CD4-positive, alpha-beta T cell treated with Interleukin-6 at 100 ng/mL for 8 hours (primary cell): ENCODE measurements around the gene FBXO44.

ENCODE experiments used
- DNase-seq: peaks from one replicate; pipeline ENCODE4 v3.0.0-alpha.2; 2020; ENCODE audit warnings: mixed read lengths, low spot score

The FBXO44 gene

DNA sequence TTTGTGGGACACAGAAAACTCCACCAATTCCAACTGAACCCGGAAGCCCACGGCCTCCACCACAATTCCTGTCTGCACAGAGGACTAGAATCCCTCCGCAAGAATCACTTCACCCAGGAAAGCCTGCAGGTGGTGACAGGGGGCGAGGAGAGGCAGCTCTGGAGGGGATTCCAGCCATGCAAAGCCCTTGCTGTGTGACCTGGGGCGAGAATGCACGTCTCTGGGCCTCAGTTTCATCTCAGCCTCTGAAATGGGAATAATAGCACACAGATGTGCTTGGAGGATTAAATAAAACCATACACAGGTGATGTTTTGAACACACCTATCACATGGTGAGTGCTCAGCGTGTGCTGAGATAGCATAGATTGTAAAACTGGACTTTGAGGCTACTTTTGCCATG, 14.6 kb upstream of the FBXO44 start:
- DNase-seq = no peak

DNA sequence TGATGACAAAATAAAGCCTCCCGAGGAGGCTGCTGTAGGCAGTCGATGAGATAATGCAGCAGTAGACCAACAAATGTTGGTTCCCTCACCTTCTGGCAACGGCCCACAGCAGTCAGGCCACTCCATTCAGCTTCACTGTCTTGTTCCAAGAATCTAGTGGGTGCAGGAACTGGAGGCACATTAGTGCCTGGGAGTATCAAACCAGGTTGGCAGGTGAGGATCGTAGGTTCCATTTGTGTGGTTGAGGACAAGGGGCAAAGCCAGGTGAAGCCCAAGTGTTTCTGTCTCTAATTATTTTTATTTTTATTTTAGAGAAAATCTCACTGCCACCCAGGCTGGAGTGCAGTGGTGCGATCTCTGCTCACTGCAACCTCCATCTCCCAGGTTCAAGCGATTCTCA, 13.7 kb upstream of the FBXO44 start:
- no peak for DNase-seq

DNA sequence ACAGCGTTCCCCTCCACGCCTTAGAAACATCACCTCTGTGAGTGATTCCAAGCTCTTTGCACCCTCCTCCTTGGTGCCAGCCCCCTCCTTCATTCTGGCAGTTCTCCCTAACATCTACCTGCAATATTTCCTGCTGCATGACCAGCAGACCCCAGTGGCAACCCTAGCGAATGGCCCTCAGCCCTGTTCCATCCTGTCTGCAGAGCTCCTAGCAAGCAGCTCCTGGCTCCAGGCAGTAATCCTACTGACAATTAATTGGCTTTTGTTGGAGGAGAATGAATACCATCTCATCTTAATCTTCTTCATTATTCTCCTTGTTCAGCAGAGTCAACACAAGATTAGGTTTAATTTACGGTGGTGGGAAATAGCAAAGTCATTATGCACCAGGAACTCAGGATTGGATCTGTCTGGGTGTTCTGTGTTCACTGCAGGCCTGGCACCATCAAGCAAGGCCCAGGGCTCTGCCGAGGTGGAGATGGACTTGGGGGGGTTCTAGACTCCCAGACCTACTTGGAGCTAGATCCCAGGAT, 12.8 kb upstream of the FBXO44 start:
- no peak for DNase-seq

DNA sequence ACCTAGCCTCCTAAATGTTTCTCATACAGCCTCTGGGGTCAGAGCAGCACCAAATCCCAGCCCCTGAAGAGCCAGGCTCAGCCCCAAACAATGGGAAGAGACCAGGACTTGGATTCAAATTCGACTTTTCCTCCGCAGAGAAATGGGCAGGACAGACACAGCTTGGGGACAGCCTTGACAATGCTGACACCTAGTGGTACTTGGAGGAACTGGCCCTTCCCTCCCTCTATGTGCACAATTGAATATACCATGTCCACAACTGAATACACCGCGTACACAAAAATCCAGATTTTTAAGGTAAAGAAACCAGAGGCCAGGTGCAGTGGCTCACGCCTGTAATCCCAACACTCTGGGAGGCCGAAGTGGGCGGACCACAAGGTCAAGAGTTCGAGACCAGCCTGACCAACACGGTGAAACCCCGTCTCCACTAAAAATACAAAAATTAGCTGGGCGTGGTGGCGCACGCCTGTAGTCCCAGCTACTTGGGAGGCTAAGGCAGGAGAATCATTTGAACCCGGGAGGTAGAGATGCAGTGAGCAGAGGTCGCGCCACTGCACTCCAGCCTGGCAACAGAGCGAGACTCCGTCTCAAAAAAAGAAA, 12.2 kb upstream of the FBXO44 start:
- DNase-seq = peak; percentile 61

DNA sequence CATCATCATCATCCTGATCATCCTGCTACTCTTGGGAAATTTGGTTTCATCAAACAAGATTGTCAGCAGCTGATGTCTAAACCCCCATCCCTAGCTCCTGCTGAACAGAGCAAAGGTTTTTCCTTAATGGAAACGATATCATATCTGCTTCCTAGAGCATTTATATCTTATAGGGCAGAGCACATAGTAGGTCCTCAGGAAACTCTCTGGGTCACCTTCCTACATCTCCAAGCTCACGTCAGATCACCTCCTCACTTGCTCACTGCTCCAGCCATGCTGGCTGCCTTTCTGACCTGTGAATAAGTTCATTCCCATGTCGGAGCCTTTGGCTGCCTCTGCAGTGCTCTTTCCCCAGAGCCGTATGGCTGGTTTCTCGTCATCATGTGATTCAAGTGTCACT, 10.9 kb upstream of the FBXO44 start:
- no peak for DNase-seq

DNA sequence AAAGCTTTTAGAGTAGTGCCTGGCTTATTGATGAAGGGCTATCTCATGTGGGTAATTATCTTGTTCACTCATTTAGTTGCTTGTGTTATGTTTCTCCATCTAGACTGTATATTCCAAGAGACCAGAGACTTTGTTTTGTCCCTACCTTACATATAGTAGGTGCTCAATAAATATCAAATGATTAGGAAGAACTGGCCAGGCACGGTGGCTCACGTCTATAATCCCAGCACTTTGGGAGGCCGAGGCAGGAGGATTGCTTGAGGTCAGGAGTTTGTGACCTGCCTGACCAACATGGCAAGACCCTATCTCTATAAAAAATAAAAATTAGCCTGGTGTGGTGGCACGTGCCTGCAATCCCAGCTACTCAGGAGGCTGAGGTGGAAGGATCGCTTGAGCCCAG, 9.4 kb upstream of the FBXO44 start:
- DNase-seq = no peak

DNA sequence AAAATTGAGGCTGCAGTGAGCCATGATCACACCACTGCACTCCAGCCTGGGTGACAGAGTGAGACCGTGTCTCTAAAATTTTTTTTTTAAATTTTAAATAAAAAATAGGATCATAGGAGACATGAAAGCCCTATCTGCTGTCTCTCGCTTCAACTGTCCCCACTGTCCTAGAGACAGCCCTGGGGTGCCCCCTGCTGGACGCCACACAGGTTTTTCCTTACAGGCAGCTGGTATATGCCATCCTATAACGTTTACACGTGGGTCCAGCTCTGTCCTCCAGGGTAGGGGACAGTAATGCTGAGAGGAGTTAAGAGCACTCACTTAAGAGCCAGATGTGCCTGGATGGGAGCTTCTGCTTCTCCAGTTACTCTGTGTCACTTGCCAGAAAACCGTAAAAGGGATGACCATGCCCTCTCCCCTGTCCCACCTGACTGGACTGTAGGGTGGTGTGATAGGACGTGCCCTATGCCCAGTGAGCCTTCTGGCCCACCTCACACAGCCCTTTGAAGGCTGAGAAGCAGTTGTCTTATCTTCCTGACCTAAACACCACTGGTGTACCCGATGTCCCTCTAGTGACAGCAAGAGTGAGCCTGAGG, 8.9 kb upstream of the FBXO44 start:
- peak; percentile 79 for DNase-seq

DNA sequence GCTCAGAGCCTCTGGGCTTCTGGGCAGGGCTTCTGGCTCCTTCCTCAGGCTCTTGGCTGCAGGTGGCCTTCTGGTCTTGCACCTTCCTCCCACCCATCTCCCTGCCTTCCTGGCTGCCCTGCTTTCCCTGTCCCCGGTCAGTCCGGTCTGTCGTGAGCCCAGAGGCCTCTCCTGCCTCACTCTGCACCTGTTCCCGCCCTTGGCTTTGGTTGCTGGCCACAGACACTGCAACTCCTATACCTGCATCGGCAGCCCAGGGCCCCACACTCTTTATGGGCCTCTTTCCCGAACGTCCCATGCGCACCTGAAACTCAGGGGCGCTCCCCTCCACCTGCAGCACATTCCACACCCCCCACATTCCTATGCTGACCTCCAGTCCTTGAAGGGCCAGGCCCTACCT, 8.4 kb upstream of the FBXO44 start:
- no peak for DNase-seq

DNA sequence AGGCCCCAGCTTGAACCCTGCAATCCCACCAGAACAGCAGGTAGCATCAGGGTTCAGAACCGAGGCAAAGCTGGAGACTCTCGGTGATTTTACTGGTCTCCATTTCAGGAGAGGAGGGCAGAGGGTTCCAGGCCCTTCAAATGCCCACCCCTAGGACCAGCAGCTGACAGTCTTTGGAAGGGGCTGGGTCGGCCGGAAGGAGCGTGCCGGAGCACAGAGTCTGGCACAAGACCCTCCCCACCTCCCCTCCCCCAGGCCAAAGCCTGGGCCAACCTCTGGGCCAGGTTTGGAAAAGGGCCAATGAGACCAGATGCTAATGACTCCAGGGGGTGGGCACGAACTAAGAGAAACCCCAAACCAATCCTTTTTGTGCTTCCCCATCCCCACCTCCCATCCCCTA, 7.3 kb upstream of the FBXO44 start:
- no peak for DNase-seq

DNA sequence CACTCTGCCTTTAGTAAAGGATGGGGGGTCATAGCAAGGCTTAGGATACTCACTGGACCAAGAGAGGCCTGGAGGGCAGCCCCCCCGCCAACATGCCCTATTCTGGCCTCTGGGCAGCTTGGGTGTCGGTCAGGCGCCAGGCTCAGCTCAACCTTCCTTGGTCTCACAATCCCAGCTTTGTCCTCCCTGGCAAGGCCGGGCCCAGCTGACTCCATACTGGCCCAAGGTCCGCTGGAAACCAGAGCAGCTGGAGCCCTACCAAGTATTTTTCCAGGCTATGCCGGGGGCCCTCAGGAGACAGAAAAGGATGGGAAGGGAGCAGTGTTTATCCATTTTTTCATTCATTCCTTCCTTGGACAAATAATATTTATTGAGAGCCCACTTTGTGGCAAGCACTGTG, 6.6 kb upstream of the FBXO44 start:
- no peak for DNase-seq

DNA sequence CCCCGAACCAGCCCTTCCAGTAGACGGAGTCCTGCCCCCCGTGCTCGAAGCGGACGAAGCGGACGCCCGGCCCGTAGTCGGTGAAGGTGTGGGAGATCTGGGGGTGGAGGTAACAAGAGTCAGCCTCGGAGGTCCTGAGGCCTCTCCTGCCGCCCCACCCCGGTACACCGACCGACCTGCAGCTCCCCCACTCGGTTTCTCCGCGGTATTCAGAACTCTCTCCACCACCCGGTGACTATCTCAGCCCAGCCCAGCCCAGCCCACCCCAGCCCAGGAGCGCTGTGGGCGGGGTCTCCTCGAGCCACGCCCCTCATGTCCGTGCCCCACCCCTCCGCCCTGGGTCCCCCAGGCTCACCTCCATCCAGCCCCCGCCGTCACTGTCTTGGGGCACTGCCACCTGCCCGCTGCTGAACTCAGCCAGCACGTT, 5.9 kb upstream of the FBXO44 start:
- peak; percentile 33 for DNase-seq

DNA sequence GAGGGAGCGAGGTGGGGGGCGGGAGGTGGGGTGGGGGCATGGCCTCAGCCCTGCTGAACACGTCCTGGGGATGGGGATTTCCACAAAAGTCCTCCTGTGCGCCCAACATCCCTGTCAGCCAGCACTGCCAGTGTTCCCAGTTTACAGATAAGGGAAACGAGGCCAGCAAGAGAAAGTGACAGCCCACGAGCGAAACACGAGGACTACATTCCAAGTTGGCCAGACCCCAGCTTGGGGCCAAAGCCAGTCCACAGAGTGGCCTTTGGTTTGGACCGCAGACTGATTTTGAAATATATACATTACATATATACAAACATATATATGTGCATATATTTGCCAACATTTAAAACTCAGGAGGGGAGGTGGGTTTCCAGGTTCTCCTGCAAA, 5.4 kb upstream of the FBXO44 start:
- DNase-seq = no peak

DNA sequence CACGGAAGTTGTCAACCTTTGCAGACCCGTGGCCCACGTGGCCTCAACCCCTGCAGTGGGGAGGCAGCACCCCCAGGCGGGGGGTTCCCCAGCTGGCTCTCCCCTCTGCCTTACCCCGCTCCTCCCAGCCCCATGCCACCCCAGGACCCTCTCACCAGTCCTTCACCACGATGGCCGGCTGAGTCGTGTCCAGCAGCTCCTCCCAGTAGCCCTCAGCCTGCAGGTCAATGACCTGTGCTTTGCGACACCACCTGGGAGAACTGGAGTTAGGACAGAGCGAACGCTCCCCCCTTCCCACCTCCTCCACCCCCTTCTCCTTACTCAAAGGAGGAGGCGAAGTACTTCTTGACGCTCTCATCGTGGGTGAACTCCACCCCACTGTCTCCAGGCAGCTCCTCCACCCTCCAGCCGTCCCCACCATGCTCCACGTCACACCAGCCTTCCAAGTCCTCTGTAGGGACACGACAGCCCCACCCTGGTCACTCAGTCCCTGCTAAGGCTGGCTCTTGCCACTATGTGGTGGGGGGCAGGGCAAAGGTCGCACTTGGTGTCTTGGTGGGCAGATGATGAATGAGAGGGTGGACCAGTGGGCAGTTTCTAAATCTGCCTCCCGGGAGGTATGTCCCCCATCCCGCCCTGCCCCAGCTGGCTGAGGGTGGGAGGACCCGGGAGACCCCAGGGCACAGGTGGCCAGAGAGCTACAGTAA, 4.9 kb upstream of the FBXO44 start:
- DNase-seq = no peak

DNA sequence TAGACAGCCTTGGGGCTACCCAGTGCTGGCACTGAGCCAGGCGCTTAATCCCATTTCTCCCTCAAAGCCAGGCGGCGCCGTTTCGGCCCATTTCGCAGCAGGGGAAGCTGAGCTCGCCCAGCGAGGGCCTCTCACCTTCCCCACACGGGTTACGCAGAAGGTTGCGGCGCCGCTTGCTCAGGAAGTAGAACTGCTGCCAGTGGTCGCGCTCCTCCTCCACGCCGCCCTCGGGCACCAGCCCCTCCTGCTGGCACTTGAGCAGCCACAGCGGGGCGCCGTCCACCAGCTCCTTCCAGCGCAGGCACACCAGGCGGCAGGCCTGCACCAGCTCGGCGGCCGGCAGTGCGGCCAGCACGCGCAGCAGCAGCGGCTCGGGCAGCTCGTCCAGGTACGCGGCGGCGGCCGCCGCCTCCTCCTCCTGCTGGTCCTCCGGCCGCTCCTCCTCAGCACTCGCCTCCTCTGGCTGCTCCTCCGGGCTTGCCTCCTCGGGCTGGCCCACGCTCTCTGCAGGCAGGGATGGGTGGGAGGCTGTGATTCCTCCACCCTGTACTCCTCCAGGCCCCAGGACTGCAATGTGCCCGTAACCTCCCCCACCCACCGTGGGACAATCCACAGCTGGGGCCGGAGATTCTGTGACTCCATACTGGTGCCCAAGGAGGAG, 4.2 kb upstream of the FBXO44 start:
- peak; percentile 78 for DNase-seq

DNA sequence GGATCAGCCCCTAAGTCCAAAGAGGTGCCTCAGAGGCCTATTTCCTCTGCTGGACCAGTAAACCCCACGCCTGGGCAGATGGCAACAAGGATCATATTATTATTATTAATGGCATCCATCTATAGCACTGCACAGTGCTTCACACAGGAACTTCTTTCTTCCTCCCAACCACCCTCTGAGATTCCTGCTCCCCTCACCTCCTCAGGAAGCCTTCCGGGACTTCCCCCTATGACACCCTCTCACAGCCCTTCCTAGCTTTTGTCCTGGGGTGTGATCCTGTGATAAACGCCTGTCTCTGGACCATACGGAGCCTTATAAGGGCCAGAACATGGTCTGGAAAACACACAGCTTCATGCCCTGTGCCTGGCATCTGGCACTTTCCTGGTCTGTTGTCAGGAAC, 3.7 kb upstream of the FBXO44 start:
- no peak for DNase-seq

DNA sequence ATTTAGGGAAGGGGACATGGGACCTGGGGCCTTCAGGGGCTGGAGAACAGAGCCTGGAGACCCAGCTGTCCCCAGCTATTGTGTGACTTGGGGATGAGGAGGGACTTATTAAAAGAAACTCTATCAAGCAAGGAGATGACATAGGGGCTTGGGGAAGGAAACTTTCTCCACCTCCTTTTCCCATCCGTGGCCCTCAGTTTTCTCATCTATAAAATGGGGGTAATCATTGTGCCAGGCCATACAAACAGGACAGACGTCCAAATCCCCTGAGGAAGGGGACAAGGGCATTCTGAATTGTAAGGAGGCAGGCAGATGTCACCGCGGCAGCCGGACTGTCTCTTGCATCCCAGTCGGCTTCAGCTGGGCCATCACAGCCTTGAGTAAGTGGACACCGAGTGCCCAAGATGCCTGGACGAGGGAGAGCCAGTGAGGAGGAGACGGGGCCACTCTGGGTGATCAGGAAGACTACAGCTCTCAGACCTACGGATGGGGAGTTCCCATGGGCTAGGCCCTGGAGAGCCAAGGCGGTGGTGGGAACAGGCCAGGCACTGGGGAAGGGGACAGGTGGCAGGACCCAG, 2.4 kb upstream of the FBXO44 start:
- no peak for DNase-seq

DNA sequence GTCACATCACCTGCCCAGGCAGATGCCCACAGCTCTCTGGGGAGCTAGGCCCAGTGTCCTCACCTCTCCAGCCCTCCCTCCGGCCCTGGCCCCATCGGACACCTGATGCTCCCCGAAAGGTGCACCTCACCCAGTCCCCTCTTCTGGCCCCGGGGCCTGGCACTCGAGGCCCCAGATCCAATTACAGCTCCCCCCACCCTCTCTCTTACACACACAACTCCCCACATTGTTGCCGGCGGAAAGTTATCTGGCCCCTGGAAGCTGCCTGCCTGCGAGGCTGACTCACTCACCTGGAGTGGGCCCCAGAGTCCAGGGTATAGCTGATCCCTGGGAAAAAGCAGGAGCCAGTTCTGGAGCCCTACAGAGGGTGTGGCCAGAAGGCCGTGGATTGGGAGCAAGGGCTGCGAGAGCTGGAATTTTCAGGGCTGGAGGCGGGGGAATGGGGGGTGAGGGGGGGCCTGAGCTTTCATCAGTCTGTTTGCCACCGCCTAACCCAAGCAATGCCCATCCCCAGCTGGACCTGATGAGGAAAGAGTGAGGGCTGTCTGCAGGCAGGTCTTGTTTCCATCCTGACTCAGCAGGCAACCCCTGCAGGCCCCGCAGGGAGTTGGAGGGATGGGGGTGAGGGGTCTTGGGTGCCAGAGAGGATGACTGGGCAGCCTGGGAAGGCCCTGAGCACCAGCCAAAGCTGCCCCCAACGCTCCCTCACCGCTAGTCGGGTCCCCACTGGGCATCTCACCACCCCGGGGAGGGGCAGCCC, 1.4 kb upstream of the FBXO44 start:
- no peak for DNase-seq

DNA sequence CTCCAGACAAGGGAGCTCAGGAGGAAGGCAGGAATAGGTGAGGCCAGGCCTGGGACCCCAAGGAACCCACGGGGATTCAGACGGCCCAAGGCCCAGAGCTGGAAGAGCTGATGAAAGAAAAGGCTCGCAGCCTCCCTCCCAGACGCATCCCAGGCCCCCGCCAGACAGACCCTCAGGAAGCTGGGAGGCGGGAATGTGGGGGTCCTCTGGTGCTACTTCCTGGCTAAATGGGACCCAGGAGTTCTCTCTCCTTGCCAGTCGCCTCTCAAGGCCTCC, 878 bp upstream of the FBXO44 start:
- no peak for DNase-seq

DNA sequence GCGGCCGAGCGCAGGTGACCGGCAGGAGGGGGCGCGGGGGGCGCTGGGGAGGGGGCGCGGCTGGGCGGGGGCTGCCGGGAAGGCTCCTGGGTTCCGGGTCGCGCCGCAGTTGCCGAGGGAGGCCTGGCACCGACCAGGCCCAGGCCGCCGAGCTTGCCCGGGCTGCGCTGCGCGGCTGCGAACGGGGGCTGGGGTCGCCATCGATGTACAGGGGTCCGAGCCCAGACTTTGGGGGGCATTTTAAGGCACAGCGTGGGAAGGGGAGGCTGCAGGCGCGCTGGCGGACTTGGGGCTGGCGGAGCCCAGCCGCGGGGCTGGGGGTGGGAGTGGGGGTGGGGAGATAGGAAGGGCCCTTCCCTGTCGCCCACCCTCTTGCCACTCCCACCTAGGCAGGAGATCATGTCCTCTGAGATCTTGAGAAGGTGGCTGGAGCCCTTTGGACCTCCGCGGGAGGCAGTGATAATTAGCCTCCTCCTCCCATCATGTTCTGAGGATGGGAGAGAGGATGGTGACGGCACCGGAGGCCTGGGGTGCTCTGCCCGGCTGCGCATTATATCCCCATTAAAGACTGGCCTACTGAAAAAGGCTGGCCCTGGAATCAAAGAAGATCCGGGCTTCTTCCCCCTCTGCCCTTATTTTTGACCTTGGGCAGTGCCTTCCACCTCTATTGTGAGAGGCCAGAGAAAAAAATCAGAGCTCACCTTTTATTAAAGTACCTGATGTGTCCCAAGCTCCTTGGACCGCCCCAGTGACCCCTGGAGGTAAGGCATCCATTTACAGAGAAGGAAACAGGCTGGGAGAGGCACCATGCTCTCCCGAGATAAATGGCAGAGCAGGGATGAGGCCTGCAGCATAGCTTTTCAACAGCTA, 497 bp downstream of the FBXO44 start:
- DNase-seq = no peak

DNA sequence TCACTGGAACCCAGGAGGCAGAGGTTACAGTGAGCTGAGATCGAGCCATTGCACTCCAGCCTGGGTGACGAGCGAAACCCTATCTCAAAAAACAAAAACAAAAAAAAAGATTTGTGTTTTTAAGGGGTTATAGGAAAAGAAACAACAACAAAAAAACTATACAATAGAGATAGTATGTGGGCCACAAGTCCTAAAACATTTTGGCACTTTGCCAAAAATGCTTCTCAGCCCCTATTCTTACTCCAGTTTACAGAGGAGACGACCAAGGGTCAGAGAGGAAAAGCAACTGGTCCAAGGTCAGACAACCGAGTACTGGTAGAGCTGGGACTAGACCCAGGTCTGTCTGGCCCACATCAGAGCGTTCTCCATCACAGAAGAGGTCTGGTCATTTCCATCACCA, 3.0 kb downstream of the FBXO44 start:
- no peak for DNase-seq

DNA sequence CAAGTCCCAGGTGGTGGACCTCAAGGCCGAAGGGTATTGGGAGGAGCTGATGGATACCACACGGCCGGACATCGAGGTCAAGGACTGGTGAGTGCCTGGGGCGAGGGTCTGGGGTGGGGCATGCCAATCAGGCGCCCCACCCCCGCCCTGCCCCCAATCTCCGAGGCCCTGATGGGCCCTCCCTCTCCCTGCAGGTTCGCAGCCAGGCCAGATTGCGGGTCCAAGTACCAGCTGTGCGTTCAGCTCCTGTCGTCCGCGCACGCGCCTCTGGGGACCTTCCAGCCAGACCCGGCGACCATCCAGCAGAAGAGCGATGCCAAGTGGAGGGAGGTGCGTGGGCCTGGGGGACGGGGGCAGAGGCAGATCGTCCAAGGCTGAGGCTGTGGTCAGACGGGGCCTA, 3.9 kb downstream of the FBXO44 start:
- DNase-seq = no peak
